Activated naive CD8-positive, alpha-beta T cell treated with anti-CD3 and anti-CD28 coated beads, Interleukin-2, amount 50 U/mL, for 16 hours (primary cell): ENCODE data around the gene ACCSL.

ENCODE experiments used
- DNase-seq: peaks from one replicate; pipeline ENCODE4 v3.0.0-alpha.2; 2020; ENCODE audit warnings: low read depth, low spot score

ACCSL gene

GRCh38 chr11:44096360-44097185 is 48.8 kb downstream of the ACCSL start:
- DNase-seq, result no peak

GRCh38 chr11:44097821-44098220 is 50.0 kb downstream of the ACCSL start:
- no peak for DNase-seq

- no peak for DNase-seq
Observed at GRCh38 chr11:44101098-44101497, 53.3 kb downstream of the ACCSL start.

- no peak for DNase-seq
Observed at GRCh38 chr11:44104481-44105294, 56.9 kb downstream of the ACCSL start.

- no peak for DNase-seq
Observed at GRCh38 chr11:44108260-44108659, 60.5 kb downstream of the ACCSL start.
